HepG2 (cell line): ENCODE measurements around the gene RARA. TPM values are rescaled to one million over a fixed set of nuclear protein-coding genes. Genes with fewer than 3 reads are reported as not detected.
A peak's percentile ranks its signal among the peaks of the same experiment; 100 is the strongest.

Experiments
- ATF2 ChIP-seq: sonication (generic); formaldehyde crosslinking; IDR thresholded peaks from 2 replicates; pipeline ENCODE4 v1.4.0; 2020; ENCODE audit warnings: missing genetic modification reagents
- EHMT2 ChIP-seq: fragments of 200-600 bp; sonication (generic); IDR thresholded peaks from 2 replicates; pipeline ENCODE4 v1.7.0; 2017; ENCODE audit warnings: antibody characterized with exemption, low read depth, low read length, borderline replicate concordance
- HBP1 ChIP-seq: IDR thresholded peaks from 2 replicates; pipeline ENCODE4 v1.6.1; 2016; ENCODE audit warnings: low read depth, control low read depth
- HINFP ChIP-seq: sonication (generic); formaldehyde crosslinking; IDR thresholded peaks from 2 replicates; pipeline ENCODE4 v1.4.0; 2020; ENCODE audit warnings: low read depth, mild to moderate bottlenecking, missing genetic modification reagents
- JUNB ChIP-seq: sonication (generic); formaldehyde crosslinking; IDR thresholded peaks from 2 replicates; pipeline ENCODE4 v1.8.0; 2022; ENCODE audit warnings: missing genetic modification reagents, mild to moderate bottlenecking, borderline replicate concordance
- KDM2A ChIP-seq: sonication (generic); formaldehyde crosslinking; IDR thresholded peaks from 2 replicates; pipeline ENCODE4 v1.4.0; 2020; ENCODE audit warnings: low read depth, missing genetic modification reagents, borderline replicate concordance
- KMT2A ChIP-seq: sonication (generic); formaldehyde crosslinking; IDR thresholded peaks from 2 replicates; pipeline ENCODE4 v1.4.0; 2020; ENCODE audit warnings: missing genetic modification reagents
- MED1 ChIP-seq: sonication (generic); formaldehyde crosslinking; IDR thresholded peaks from 2 replicates; pipeline ENCODE4 v1.4.0; 2020; ENCODE audit warnings: missing genetic modification reagents
- PHF21A ChIP-seq: sonication (generic); formaldehyde crosslinking; IDR thresholded peaks from 2 replicates; pipeline ENCODE4 v1.5.0; 2020; ENCODE audit warnings: mild to moderate bottlenecking, missing genetic modification reagents
- SIX4 ChIP-seq: sonication (generic); formaldehyde crosslinking; IDR thresholded peaks from 2 replicates; pipeline ENCODE4 v1.4.0; 2020; ENCODE audit warnings: missing genetic modification reagents
- SNAPC4 ChIP-seq: sonication (generic); formaldehyde crosslinking; IDR thresholded peaks from 2 replicates; pipeline ENCODE4 v1.4.0; 2020; ENCODE audit warnings: mild to moderate bottlenecking, missing genetic modification reagents
- XRCC5 ChIP-seq: fragments of 200-400 bp; formaldehyde crosslinking; optimal IDR thresholded peaks from 2 replicates; pipeline ENCODE3; 2017; ENCODE audit warnings: mild to moderate bottlenecking, low read length
- ZBTB14 ChIP-seq: sonication (generic); formaldehyde crosslinking; IDR thresholded peaks from 2 replicates; pipeline ENCODE4 v1.4.0; 2020; ENCODE audit warnings: missing genetic modification reagents
- ZBTB8A ChIP-seq: sonication (generic); formaldehyde crosslinking; IDR thresholded peaks from 2 replicates; pipeline ENCODE4 v1.4.0; 2020; ENCODE audit warnings: mild to moderate bottlenecking, low read depth, missing genetic modification reagents, borderline replicate concordance
- ZNF335 ChIP-seq: sonication (generic); formaldehyde crosslinking; IDR thresholded peaks from 2 replicates; pipeline ENCODE4 v1.4.0; 2020; ENCODE audit warnings: missing genetic modification reagents
- ZNF33B ChIP-seq: sonication (generic); formaldehyde crosslinking; IDR thresholded peaks from 2 replicates; pipeline ENCODE4 v1.5.1; 2020; ENCODE audit warnings: mild to moderate bottlenecking, missing genetic modification reagents
- ZNF790 ChIP-seq: sonication (generic); formaldehyde crosslinking; IDR thresholded peaks from 2 replicates; pipeline ENCODE4 v1.8.0; 2022; ENCODE audit warnings: missing genetic modification reagents, mild to moderate bottlenecking, borderline replicate concordance
- polyA plus RNA-seq, 8 experiments: library from polyadenylated mRNA; depleted of rRNA in 3 of 8; stranded (reverse) in 7 of 8; unstranded in 1 of 8; fragments of >200 nt; fragmentation: Illumina TruSeq in 4 of 8; extraction: Trizol in 4 of 8; gene quantifications; 2 replicates each; pipeline versions ENCODE4 v1.2.1 to v1.2.3, GENCODE V29; 2011 to 2016; ENCODE audit warnings: low read depth in 4 of 8, missing spikeins in 1 of 8, mixed read lengths in 1 of 8; ENCODE audit not compliant: insufficient read depth in 1 of 8
- total RNA-seq, 5 experiments: library from RNA; depleted of rRNA; stranded (reverse); fragments of >200 nt; fragmentation: Illumina TruSeq; extraction: Trizol; gene quantifications; 2 replicates each; pipeline ENCODE4 v1.2.3, GENCODE V29; 2016; ENCODE audit warnings: low read depth in 1 of 5

RARA gene
- total and polyA plus RNA-seq, 2 of the 13 experiments (the other 11 are each of a cell fraction or from before 2014, with no cell fraction given): 6.4 to 8.6 TPM

- no peak for TF ChIP-seq EHMT2
- TF ChIP-seq JUNB (CRISPR knock-in tag): no peak
- TF ChIP-seq SNAPC4 (CRISPR knock-in tag): no peak; the same call in 1 of the 2 replicates
- no peak for TF ChIP-seq ZBTB8A (CRISPR knock-in tag)
- peak; percentile 67; the same call in 1 of the 2 replicates for TF ChIP-seq HBP1 (CRISPR knock-in tag)
- no peak for TF ChIP-seq SIX4
- peak; percentile 99 for TF ChIP-seq XRCC5
- 0 out of 2 replicates have a peak, but pooled peaks have one; percentile 49 for TF ChIP-seq ATF2 (CRISPR knock-in tag)
- TF ChIP-seq KMT2A (CRISPR knock-in tag): no peak; the same call in 1 of the 2 replicates
- TF ChIP-seq ZNF335 (CRISPR knock-in tag): no peak
- peak; percentile 83; the same call in 1 of the 2 replicates for TF ChIP-seq HINFP (CRISPR knock-in tag)
- 0 out of 2 replicates have a peak, but pooled peaks have one; percentile 4 for TF ChIP-seq ZNF790 (CRISPR knock-in tag)
- TF ChIP-seq KDM2A: peak; percentile 90
- TF ChIP-seq PHF21A: peak; percentile 80
- peak; percentile 25; the same call in 1 of the 2 replicates for TF ChIP-seq MED1
- TF ChIP-seq ZNF33B (CRISPR knock-in tag): 0 out of 2 replicates have a peak, but pooled peaks have one; percentile 66
- TF ChIP-seq ZBTB14: no peak
Measured at GRCh38 chr17:40309031-40309948, at the start of gene RARA (continued).
